ENCODE measurements around the gene SREK1.
"Not testable (repeated sequence)": the region's sequence is repeated elsewhere in the genome, so short reads cannot be mapped to it uniquely, and the experiment has no call there.

The SREK1 gene

DNA sequence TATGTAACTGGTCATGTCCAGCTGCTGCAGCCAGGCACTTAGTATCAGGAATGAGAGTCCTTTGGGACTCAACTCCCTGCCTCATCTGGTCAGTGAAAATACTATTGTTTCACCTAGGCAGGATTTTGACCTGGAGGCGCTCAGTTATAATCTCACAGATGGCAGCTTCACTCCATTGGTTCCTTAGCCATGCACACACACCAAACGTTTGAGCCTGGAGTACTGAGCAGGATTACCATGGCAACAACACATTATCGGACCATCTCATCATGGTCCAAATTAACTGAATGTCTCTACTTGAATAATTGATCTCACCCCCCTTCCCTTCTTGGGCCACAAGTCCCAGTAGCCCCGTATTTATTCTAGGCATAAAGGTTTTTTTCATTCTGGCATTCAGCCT, 15.0 kb upstream of the SREK1 start:
- DNase-seq = no peak
- H3K27me3 ChIP-seq (ENCODE audit: insufficient read depth, low read depth, severe bottlenecking) = no peaks in the 10 kb centered on the region
- no peaks in the 10 kb centered on the region for H3K9me3 ChIP-seq (ENCODE audit: severe bottlenecking)
- no peak overlapping the region for H3K27ac ChIP-seq
- no peaks in the 10 kb centered on the region for H3K36me3 ChIP-seq
- H3K4me3 ChIP-seq (ENCODE audit: low read depth, low read length) = no peak overlapping the region
- no peak for TF ChIP-seq CTCF (IDR thresholded peaks at IDR 0.05; ENCODE audit: low read depth, low read length)

- no peak for TF ChIP-seq CTCF (IDR thresholded peaks at IDR 0.05; ENCODE audit: low read depth, low read length)
- no peak for DNase-seq
- Histone ChIP-seq H3K27me3 (ENCODE audit: insufficient read depth, low read depth, severe bottlenecking) (no peaks in the 10 kb centered on the region), H3K9me3 (ENCODE audit: severe bottlenecking) (no peaks in the 10 kb centered on the region), H3K4me3 (ENCODE audit: low read depth, low read length) (no peak overlapping the region), H3K36me3 (no peaks in the 10 kb centered on the region), H3K27ac (no peak overlapping the region)
Measured at GRCh38 chr5:66130493-66130892, 13.6 kb upstream of the SREK1 start.

GRCh38 chr5:66134407-66134861, 9.7 kb upstream of the SREK1 start:
- DNase-seq = no peak
- Histone ChIP-seq H3K27me3 (ENCODE audit: insufficient read depth, low read depth, severe bottlenecking) (no peaks in the 10 kb centered on the region), H3K9me3 (ENCODE audit: severe bottlenecking) (no peaks in the 10 kb centered on the region), H3K27ac (no peak overlapping the region), H3K4me3 (ENCODE audit: low read depth, low read length) (no peak overlapping the region), H3K36me3 (no peaks in the 10 kb centered on the region)
- no peak for TF ChIP-seq CTCF (IDR thresholded peaks at IDR 0.05; ENCODE audit: low read depth, low read length)

- H3K27ac ChIP-seq = no peak overlapping the region
- H3K9me3 ChIP-seq (ENCODE audit: severe bottlenecking) = no peaks in the 10 kb centered on the region
- no peak overlapping the region for H3K4me3 ChIP-seq (ENCODE audit: low read depth, low read length)
- DNase-seq = no peak
- no peaks in the 10 kb centered on the region for H3K27me3 ChIP-seq (ENCODE audit: insufficient read depth, low read depth, severe bottlenecking)
- no peaks in the 10 kb centered on the region for H3K36me3 ChIP-seq
- TF ChIP-seq CTCF (IDR thresholded peaks at IDR 0.05; ENCODE audit: low read depth, low read length) = no peak
Measured at GRCh38 chr5:66136053-66136452, 8.0 kb upstream of the SREK1 start.

GRCh38 chr5:66136944-66137343, 7.2 kb upstream of the SREK1 start:
- H3K27ac ChIP-seq = not testable (repeated sequence)

GRCh38 chr5:66138637-66139317, 5.3 kb upstream of the SREK1 start:
- no peaks in the 10 kb centered on the region for H3K36me3 ChIP-seq
- no peak for TF ChIP-seq CTCF (IDR thresholded peaks at IDR 0.05; ENCODE audit: low read depth, low read length)
- H3K27me3 ChIP-seq (ENCODE audit: insufficient read depth, low read depth, severe bottlenecking) = no peaks in the 10 kb centered on the region
- no peak overlapping the region for H3K27ac ChIP-seq
- no peak overlapping the region for H3K4me3 ChIP-seq (ENCODE audit: low read depth, low read length)
- H3K9me3 ChIP-seq (ENCODE audit: severe bottlenecking) = no peaks in the 10 kb centered on the region
- no peak for DNase-seq

More at GRCh38 chr5:66136944-66137343, 7.2 kb upstream of the SREK1 start:
- not testable (repeated sequence) for H3K9me3 ChIP-seq (ENCODE audit: severe bottlenecking); H3K27me3 ChIP-seq (ENCODE audit: insufficient read depth, low read depth, severe bottlenecking); H3K4me3 ChIP-seq (ENCODE audit: low read depth, low read length); H3K36me3 ChIP-seq; DNase-seq
